GM18951 (cell line): Measurements from ENCODE around the gene RASAL3.

ENCODE experiments used
- POLR2A ChIP-seq: IDR thresholded peaks from 4 replicates; pipeline ENCODE4 v1.6.1; 2011; ENCODE audit warnings: mild to moderate bottlenecking; ENCODE audit not compliant: insufficient read length, insufficient read depth; ENCODE audit errors: extremely low read depth
- in situ Hi-C: fragments of 300-500 bp; cut with MboI; formaldehyde crosslinking; loops from one replicate; pipeline ENCODE4 v1.12.0; 2022; ENCODE audit warnings: low sequenced_read_pairs, mixed read lengths, inconsistent platforms; ENCODE audit not compliant: unreplicated experiment

RASAL3 gene

GRCh38 chr19:15430526-15431120 is 33.7 kb downstream of the RASAL3 start:
- TF ChIP-seq POLR2A = no peak
- in situ Hi-C loops = no loop called here

GRCh38 chr19:15429825-15430467 is 34.4 kb downstream of the RASAL3 start:
- no peak for TF ChIP-seq POLR2A
- in situ Hi-C loops = loop anchor here (5.0 kb wide), 1 partner anchor 122 kb away; no protein-coding TSS in a partner anchor

GRCh38 chr19:15428956-15429824 is 35.2 kb downstream of the RASAL3 start:
- in situ Hi-C loops = loop anchor here (5.0 kb wide), 1 partner anchor 123 kb away; no protein-coding TSS in a partner anchor
- no peak for TF ChIP-seq POLR2A

GRCh38 chr19:15427991-15428471 is 36.3 kb downstream of the RASAL3 start:
- in situ Hi-C loops = loop anchor here (5.0 kb wide), 1 partner anchor 124 kb away; no protein-coding TSS in a partner anchor
- no peak for TF ChIP-seq POLR2A

GRCh38 chr19:15427350-15427700 is 37.0 kb downstream of the RASAL3 start:
- no peak for TF ChIP-seq POLR2A
- in situ Hi-C loops = loop anchor here (5.0 kb wide), 1 partner anchor 125 kb away; no protein-coding TSS in a partner anchor

GRCh38 chr19:15426485-15427349 is 37.6 kb downstream of the RASAL3 start:
- in situ Hi-C loops = loop anchor here (5.0 kb wide), 1 partner anchor 126 kb away; no protein-coding TSS in a partner anchor
- TF ChIP-seq POLR2A = no peak

DNA sequence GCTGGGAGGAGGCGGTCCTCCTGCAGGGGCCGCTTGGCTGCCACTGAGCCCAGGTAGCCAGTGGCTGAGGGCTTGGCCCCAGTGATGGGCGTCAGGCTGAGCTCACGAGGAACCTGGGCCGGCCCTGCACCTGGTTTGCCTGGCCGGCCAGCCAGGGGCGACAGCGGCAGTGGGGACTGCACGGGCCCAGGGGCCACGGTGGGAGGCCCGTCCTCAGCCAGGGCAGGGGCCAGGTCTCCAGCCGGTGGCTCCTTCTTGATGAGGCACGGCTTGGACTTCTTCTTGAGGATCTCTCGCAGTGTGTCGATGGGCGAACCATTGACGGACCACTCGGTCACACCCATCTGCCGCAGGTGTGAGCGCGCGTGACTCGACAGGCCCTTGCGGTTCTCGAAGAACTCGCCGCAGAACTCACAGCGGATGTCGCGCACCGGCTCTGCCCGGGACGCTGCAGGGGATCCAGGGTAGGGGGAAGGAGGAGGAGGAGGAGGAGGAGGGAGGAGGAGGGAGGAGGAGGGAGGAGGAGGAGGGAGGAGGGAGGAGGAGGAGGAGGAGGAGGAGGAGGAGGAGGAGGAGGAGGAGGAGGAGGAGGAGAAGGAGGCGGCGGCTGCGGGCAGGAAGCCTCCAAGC is 38.9 kb downstream of the RASAL3 start:
- TF ChIP-seq POLR2A = no peak
- in situ Hi-C loops = loop anchor here (5.0 kb wide), 1 partner anchor 127 kb away; no protein-coding TSS in a partner anchor

- no peak for TF ChIP-seq POLR2A
- in situ Hi-C loops = loop anchor here (5.0 kb wide), 1 partner anchor 128 kb away; no protein-coding TSS in a partner anchor
Observed at GRCh38 chr19:15424692-15425272, 39.6 kb downstream of the RASAL3 start.

- no peak for TF ChIP-seq POLR2A
- in situ Hi-C loops = no loop called here
Observed at GRCh38 chr19:15424121-15424520, 40.2 kb downstream of the RASAL3 start.

DNA sequence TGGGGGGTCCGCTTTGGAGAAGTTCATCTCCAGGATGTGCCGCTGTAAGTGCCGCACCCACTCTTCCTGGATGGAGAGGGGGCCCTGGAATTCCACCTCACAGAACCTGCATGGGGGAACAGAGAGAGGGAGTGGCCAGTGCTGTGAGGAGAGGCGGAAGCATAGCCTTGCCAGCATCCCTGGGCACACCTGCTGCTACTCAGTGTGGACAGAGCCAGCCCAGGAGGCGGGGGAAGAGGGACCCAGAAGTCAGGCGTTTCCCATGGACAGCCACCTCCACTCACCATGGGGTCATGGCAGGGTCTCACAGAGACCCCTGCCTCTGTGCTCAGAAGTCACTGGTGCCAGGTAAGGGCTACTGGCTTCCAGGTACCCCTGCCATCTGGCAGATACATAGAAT is 41.2 kb downstream of the RASAL3 start:
- in situ Hi-C loops = no loop called here
- no peak for TF ChIP-seq POLR2A

DNA sequence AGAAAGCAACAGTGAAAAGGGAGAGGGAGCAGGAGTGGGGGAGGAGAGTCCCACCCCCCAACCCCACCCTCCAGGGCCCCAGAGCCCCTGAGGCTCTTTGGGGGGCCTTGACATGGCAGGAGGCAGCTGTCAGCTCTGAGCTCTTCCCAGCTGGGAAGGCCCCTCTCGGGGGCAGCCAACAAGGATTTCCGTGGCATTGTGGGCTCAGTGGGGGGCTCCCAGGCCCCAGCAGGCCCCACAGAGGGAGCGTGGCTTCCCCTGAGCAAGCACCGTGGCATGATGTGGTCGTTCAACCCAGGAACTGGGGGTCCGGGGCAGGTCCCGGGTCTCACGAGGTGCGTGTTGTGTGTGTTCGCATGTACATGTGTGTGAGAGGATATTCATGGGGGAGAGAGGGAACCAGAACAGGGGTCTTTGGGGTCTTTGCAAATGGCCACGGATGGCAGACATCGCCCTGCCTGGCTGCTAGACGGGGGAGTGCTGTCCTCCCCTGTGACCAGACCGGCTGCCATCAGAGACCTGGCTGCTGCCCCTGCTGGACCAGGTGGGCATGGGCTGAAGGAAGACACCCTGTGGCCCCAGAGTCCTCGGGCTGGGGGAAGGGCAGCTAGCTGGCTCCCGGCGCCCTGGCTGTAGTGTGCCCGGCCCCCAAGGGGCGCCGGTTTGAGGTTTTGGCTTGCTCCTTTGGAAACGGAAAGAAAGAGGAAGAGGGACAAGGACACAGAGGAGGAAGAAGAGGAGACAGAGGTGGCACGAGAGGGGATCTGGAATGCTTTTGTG is 41.9 kb downstream of the RASAL3 start:
- in situ Hi-C loops = no loop called here

More for the DNA sequence above, 41.9 kb downstream of the RASAL3 start:
- TF ChIP-seq POLR2A = no peak
